ENCODE measurements around the gene FZD4. TPM values are rescaled to one million over a fixed set of nuclear protein-coding genes. Genes with fewer than 3 reads are reported as not detected.

The FZD4 gene
- total RNA-seq, 1 experiment from 2014 or later: 1.8 TPM

GRCh38 chr11:86931548-86932258 is 23.5 kb downstream of the FZD4 start:
- DNase-seq: peak; percentile 61
- Histone ChIP-seq H3K4me3 (ENCODE audit: low read length) (no peak overlapping the region), H3K4me1 (ENCODE audit: low read length) (peaks cover 16% of the 10 kb centered on the region), H3K36me3 (ENCODE audit: insufficient read depth, low read length) (no peaks in the 10 kb centered on the region), H3K79me2 (ENCODE audit: low read length) (no peaks in the 10 kb centered on the region), H3K4me2 (ENCODE audit: low read depth, low read length, poor library complexity, severe bottlenecking) (peak overlapping the region; percentile 17), H3K27ac (ENCODE audit: low read length) (no peak overlapping the region), H3K9me3 (ENCODE audit: low read length) (no peaks in the 10 kb centered on the region), H4K20me1 (ENCODE audit: insufficient read depth, low read depth, low read length) (no peaks in the 10 kb centered on the region), H3K9ac (ENCODE audit: low read length) (no peak overlapping the region), H2AFZ (ENCODE audit: low read length) (peak overlapping the region; percentile 51), H3K9me2 (replicated peaks; ENCODE audit: insufficient read depth, low read length) (no peaks in the 10 kb centered on the region), H3K27me3 (ENCODE audit: low read length) (no peaks in the 10 kb centered on the region)

DNA sequence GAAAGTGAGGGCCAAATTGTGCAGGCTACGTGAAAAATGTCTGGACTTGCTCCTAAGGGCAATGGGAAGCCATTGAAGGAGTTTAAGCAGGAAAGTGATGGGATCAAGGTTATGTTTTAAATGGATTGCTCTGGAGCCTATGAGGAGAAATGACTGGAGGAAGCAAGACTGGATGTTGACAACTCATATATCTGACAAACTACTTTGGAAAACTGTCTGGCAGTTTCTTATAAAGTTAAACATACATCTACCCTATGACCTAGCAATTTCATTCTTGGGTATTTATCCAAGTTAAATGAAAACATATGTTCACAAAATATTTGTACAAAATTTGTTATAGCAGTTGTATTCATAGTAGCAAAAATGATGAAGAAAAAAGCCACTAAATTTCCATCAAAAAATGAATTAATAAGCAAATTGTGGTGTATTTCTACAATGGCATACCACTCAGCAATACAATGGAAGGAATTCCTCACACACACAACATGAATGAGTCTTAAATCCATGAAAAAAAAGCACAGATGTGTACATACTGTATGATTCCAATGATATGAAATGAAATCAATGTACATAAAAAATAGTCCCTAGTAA is 24.1 kb downstream of the FZD4 start:
- DNase-seq: no peak
- Histone ChIP-seq H2AFZ (ENCODE audit: low read length) (0 out of 2 replicates have a peak overlapping the region, but pooled peaks have one; percentile 1), H3K4me2 (ENCODE audit: low read depth, low read length, poor library complexity, severe bottlenecking) (no peak overlapping the region)

GRCh38 chr11:86926975-86927374 is 28.2 kb downstream of the FZD4 start:
- Histone ChIP-seq H3K4me1 (ENCODE audit: low read length) (peaks cover 4% of the 10 kb centered on the region), H3K9ac (ENCODE audit: low read length) (no peak overlapping the region), H3K9me2 (replicated peaks; ENCODE audit: insufficient read depth, low read length) (no peaks in the 10 kb centered on the region), H3K9me3 (ENCODE audit: low read length) (no peaks in the 10 kb centered on the region), H3K4me3 (ENCODE audit: low read length) (no peak overlapping the region), H3K27me3 (ENCODE audit: low read length) (no peaks in the 10 kb centered on the region), H2AFZ (ENCODE audit: low read length) (no peak overlapping the region), H3K27ac (ENCODE audit: low read length) (no peak overlapping the region), H3K36me3 (ENCODE audit: insufficient read depth, low read length) (no peaks in the 10 kb centered on the region), H3K4me2 (ENCODE audit: low read depth, low read length, poor library complexity, severe bottlenecking) (no peak overlapping the region), H4K20me1 (ENCODE audit: insufficient read depth, low read depth, low read length) (no peaks in the 10 kb centered on the region), H3K79me2 (ENCODE audit: low read length) (no peaks in the 10 kb centered on the region)
- DNase-seq: no peak

More for the DNA sequence above, 24.1 kb downstream of the FZD4 start:
- H3K4me3 ChIP-seq (ENCODE audit: low read length): no peak overlapping the region
- peaks cover 16% of the 10 kb centered on the region for H3K4me1 ChIP-seq (ENCODE audit: low read length)
- H4K20me1 ChIP-seq (ENCODE audit: insufficient read depth, low read depth, low read length): no peaks in the 10 kb centered on the region
- H3K27me3 ChIP-seq (ENCODE audit: low read length): no peaks in the 10 kb centered on the region
- H3K36me3 ChIP-seq (ENCODE audit: insufficient read depth, low read length): no peaks in the 10 kb centered on the region
- H3K27ac ChIP-seq (ENCODE audit: low read length): no peak overlapping the region
- H3K9ac ChIP-seq (ENCODE audit: low read length): no peak overlapping the region
- H3K9me2 ChIP-seq (replicated peaks; ENCODE audit: insufficient read depth, low read length): no peaks in the 10 kb centered on the region
- H3K79me2 ChIP-seq (ENCODE audit: low read length): no peaks in the 10 kb centered on the region
- H3K9me3 ChIP-seq (ENCODE audit: low read length): no peaks in the 10 kb centered on the region

DNA sequence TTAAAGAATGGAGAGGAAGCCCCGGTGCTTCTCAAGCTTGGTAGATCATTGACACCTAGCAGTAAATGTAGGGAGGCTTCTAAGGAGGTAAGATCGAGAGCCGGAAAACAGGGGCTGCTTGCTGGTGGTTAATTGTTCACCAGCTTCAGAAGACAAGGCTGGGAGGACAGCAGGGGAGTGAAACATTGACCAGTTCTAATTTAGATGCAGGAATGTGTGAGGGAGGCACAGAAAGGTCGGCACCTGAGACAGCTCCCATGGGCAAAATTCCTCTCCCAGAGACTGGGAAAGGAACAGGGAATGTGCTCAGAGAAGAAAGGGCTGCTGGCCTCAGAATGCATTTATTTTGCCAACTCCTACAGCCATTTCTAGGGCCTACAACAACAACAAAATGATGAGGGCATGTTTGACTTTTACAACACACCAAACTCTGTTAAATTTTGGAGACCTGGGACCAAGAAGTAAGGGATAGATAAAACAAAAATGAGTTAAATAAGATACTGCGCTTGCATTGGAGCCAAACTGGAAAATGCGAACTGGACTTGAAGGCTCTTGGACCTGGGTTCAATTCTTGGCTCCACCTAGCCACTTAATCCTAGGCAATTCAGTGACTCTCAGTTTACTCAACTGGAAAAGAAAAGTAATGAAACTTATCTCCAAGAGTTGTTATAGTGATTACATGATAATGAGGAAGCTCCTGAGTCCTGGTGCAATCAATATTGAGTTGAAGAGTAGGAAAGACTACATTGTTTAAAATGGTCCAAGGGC is 31.0 kb downstream of the FZD4 start:
- H3K79me2 ChIP-seq (ENCODE audit: low read length): no peaks in the 10 kb centered on the region
- DNase-seq: no peak
- no peaks in the 10 kb centered on the region for H3K27me3 ChIP-seq (ENCODE audit: low read length)
- H2AFZ ChIP-seq (ENCODE audit: low read length): no peak overlapping the region; the same call in 1 of the 2 replicates
- no peaks in the 10 kb centered on the region for H3K9me3 ChIP-seq (ENCODE audit: low read length)
- peaks cover 7% of the 10 kb centered on the region; the same call in 1 of the 2 replicates for H4K20me1 ChIP-seq (ENCODE audit: insufficient read depth, low read depth, low read length)
- no peaks in the 10 kb centered on the region for H3K36me3 ChIP-seq (ENCODE audit: insufficient read depth, low read length)
- H3K4me3 ChIP-seq (ENCODE audit: low read length): no peak overlapping the region
- no peaks in the 10 kb centered on the region for H3K4me1 ChIP-seq (ENCODE audit: low read length)
- H3K9me2 ChIP-seq (replicated peaks; ENCODE audit: insufficient read depth, low read length): no peaks in the 10 kb centered on the region
- H3K9ac ChIP-seq (ENCODE audit: low read length): no peak overlapping the region
- H3K27ac ChIP-seq (ENCODE audit: low read length): no peak overlapping the region
- no peak overlapping the region for H3K4me2 ChIP-seq (ENCODE audit: low read depth, low read length, poor library complexity, severe bottlenecking)

GRCh38 chr11:86922225-86922624 is 33.0 kb downstream of the FZD4 start:
- H3K9ac ChIP-seq (ENCODE audit: low read length): no peak overlapping the region
- no peaks in the 10 kb centered on the region for H3K27me3 ChIP-seq (ENCODE audit: low read length)
- no peak overlapping the region for H3K27ac ChIP-seq (ENCODE audit: low read length)
- H3K4me2 ChIP-seq (ENCODE audit: low read depth, low read length, poor library complexity, severe bottlenecking): no peak overlapping the region
- H3K9me3 ChIP-seq (ENCODE audit: low read length): no peaks in the 10 kb centered on the region
- no peaks in the 10 kb centered on the region for H3K36me3 ChIP-seq (ENCODE audit: insufficient read depth, low read length)
- peaks cover 7% of the 10 kb centered on the region; the same call in 1 of the 2 replicates for H4K20me1 ChIP-seq (ENCODE audit: insufficient read depth, low read depth, low read length)
- no peak for DNase-seq
- no peaks in the 10 kb centered on the region for H3K9me2 ChIP-seq (replicated peaks; ENCODE audit: insufficient read depth, low read length)
- no peaks in the 10 kb centered on the region for H3K79me2 ChIP-seq (ENCODE audit: low read length)
- H2AFZ ChIP-seq (ENCODE audit: low read length): no peak overlapping the region
- H3K4me3 ChIP-seq (ENCODE audit: low read length): no peak overlapping the region
- H3K4me1 ChIP-seq (ENCODE audit: low read length): no peaks in the 10 kb centered on the region

GRCh38 chr11:86919557-86920210 is 35.5 kb downstream of the FZD4 start:
- Histone ChIP-seq H3K4me1 (ENCODE audit: low read length) (no peaks in the 10 kb centered on the region), H3K36me3 (ENCODE audit: insufficient read depth, low read length) (no peaks in the 10 kb centered on the region), H3K27ac (ENCODE audit: low read length) (no peak overlapping the region), H3K9me2 (replicated peaks; ENCODE audit: insufficient read depth, low read length) (no peaks in the 10 kb centered on the region), H3K4me3 (ENCODE audit: low read length) (no peak overlapping the region), H3K4me2 (ENCODE audit: low read depth, low read length, poor library complexity, severe bottlenecking) (no peak overlapping the region), H3K79me2 (ENCODE audit: low read length) (no peaks in the 10 kb centered on the region), H3K9me3 (ENCODE audit: low read length) (no peaks in the 10 kb centered on the region), H3K9ac (ENCODE audit: low read length) (no peak overlapping the region), H3K27me3 (ENCODE audit: low read length) (no peaks in the 10 kb centered on the region), H2AFZ (ENCODE audit: low read length) (no peak overlapping the region), H4K20me1 (ENCODE audit: insufficient read depth, low read depth, low read length) (peaks cover 7% of the 10 kb centered on the region; the same call in 1 of the 2 replicates)
- peak; percentile 91 for DNase-seq

GRCh38 chr11:86918973-86919372 is 36.2 kb downstream of the FZD4 start:
- H2AFZ ChIP-seq (ENCODE audit: low read length): no peak overlapping the region
- H3K79me2 ChIP-seq (ENCODE audit: low read length): no peaks in the 10 kb centered on the region
- H4K20me1 ChIP-seq (ENCODE audit: insufficient read depth, low read depth, low read length): peaks cover 7% of the 10 kb centered on the region; the same call in 1 of the 2 replicates
- H3K27me3 ChIP-seq (ENCODE audit: low read length): no peaks in the 10 kb centered on the region
- no peaks in the 10 kb centered on the region for H3K9me2 ChIP-seq (replicated peaks; ENCODE audit: insufficient read depth, low read length)
- H3K9me3 ChIP-seq (ENCODE audit: low read length): no peaks in the 10 kb centered on the region
- no peaks in the 10 kb centered on the region for H3K36me3 ChIP-seq (ENCODE audit: insufficient read depth, low read length)
- no peaks in the 10 kb centered on the region for H3K4me1 ChIP-seq (ENCODE audit: low read length)
- no peak overlapping the region for H3K9ac ChIP-seq (ENCODE audit: low read length)
- DNase-seq: no peak
- H3K4me3 ChIP-seq (ENCODE audit: low read length): no peak overlapping the region
- H3K4me2 ChIP-seq (ENCODE audit: low read depth, low read length, poor library complexity, severe bottlenecking): no peak overlapping the region
- no peak overlapping the region for H3K27ac ChIP-seq (ENCODE audit: low read length)

GRCh38 chr11:86918496-86918895 is 36.7 kb downstream of the FZD4 start:
- Histone ChIP-seq H3K9me3 (ENCODE audit: low read length) (no peaks in the 10 kb centered on the region), H3K9ac (ENCODE audit: low read length) (no peak overlapping the region), H3K27ac (ENCODE audit: low read length) (no peak overlapping the region), H3K4me2 (ENCODE audit: low read depth, low read length, poor library complexity, severe bottlenecking) (no peak overlapping the region), H3K4me1 (ENCODE audit: low read length) (no peaks in the 10 kb centered on the region), H2AFZ (ENCODE audit: low read length) (no peak overlapping the region), H3K27me3 (ENCODE audit: low read length) (no peaks in the 10 kb centered on the region), H3K79me2 (ENCODE audit: low read length) (no peaks in the 10 kb centered on the region), H3K9me2 (replicated peaks; ENCODE audit: insufficient read depth, low read length) (no peaks in the 10 kb centered on the region), H3K4me3 (ENCODE audit: low read length) (no peak overlapping the region), H4K20me1 (ENCODE audit: insufficient read depth, low read depth, low read length) (peaks cover 7% of the 10 kb centered on the region; the same call in 1 of the 2 replicates), H3K36me3 (ENCODE audit: insufficient read depth, low read length) (no peaks in the 10 kb centered on the region)
- DNase-seq: no peak

All from Karpas-422 (cell line).